Astrocyte (in vitro differentiated cells and primary cell): Measurements from ENCODE around the gene TOR1AIP1.

Source experiments
- CTCF ChIP-seq: IDR thresholded peaks from 2 replicates; pipeline ENCODE4 v1.5.1; 2011; ENCODE audit warnings: low read depth, mild to moderate bottlenecking, inconsistent platforms, low read length, moderate library complexity; ENCODE audit not compliant: insufficient read depth
- EZH2 ChIP-seq: IDR thresholded peaks from 2 replicates; pipeline ENCODE4 v1.6.1; 2012; ENCODE audit warnings: mild to moderate bottlenecking, low read length, inconsistent platforms; ENCODE audit not compliant: insufficient read depth

GRCh38 chr1:179867493-179868330 lies 14.4 kb upstream of the TOR1AIP1 start:
- TF ChIP-seq CTCF (peak; percentile 74), EZH2 (no peak)
